DOHH2 (cell line): ENCODE results near the gene PRKAR1B.

ENCODE experiments used
- CTCF ChIP-seq: fragments of 200-600 bp; sonication (generic); IDR thresholded peaks from one replicate; pipeline ENCODE4 v1.5.1; 2014; ENCODE audit warnings: antibody characterized with exemption, mild to moderate bottlenecking, low read depth, low read length; ENCODE audit not compliant: poor library complexity, severe bottlenecking
- EZH2phosphoT487 ChIP-seq: fragments of 200-600 bp; sonication (generic); IDR thresholded peaks from 2 replicates; pipeline ENCODE4 v1.6.1; 2017; ENCODE audit warnings: borderline replicate concordance, mild to moderate bottlenecking, antibody characterized with exemption, low read length, moderate library complexity, mixed read lengths

- no peak for TF ChIP-seq EZH2phosphoT487
- TF ChIP-seq CTCF, result no peak
Measured at GRCh38 chr7:540579-540978, 186.5 kb downstream of the PRKAR1B start.
